Measurements from ENCODE around the gene FADS2. TPM values are rescaled to one million over a fixed set of nuclear protein-coding genes. Genes with fewer than 3 reads are reported as not detected.

Gene FADS2
- polyA plus RNA-seq, 2 of the 4 experiments (the other 2 are of a cell fraction), result 215 to 391 TPM

DNA sequence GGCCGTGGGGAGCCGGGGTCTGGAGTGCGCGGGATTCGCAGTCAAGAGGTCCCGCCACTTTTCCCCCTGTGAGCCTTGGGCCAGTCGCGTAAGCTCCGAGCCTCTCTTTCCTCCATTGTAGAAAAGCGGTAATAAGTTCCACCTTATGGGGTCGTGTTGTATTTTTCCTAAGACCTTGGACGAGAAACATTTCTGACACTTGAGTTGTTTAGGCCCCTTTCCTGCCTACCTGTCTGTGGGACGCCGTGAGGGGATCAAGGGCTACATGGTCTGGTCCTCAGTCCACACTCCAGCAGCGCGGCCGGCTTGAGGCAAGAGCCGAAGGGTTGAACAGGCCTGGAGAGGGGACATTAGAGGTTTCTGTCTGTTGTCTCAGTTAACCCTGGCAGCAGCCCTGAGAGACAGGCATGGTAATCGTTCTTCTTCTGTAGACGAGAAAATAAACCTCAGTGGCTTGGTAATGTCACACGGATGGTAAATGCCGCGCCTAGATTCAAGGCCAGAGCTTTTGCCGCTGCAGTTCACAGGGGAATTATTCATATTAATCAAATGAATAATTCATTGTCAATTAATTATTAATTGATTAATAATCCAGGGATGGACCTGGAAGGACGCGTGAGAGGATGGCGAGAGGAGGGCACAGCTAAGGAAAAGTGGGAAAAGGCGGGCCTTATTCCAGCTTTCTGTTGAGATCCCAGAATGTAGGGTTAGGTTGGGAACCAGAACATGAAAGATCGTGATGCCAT lies 34.8 kb upstream of the FADS2 start:
- CTCF ChIA-PET, result interaction anchor here (0.6 to 10.3 kb wide), 12 partner anchors 12 to 315 kb away, joined by 3 to 147 read pairs (median 5); partner anchors contain the start of genes FADS1 and MYRF
- TF ChIP-seq, protein P1, sequence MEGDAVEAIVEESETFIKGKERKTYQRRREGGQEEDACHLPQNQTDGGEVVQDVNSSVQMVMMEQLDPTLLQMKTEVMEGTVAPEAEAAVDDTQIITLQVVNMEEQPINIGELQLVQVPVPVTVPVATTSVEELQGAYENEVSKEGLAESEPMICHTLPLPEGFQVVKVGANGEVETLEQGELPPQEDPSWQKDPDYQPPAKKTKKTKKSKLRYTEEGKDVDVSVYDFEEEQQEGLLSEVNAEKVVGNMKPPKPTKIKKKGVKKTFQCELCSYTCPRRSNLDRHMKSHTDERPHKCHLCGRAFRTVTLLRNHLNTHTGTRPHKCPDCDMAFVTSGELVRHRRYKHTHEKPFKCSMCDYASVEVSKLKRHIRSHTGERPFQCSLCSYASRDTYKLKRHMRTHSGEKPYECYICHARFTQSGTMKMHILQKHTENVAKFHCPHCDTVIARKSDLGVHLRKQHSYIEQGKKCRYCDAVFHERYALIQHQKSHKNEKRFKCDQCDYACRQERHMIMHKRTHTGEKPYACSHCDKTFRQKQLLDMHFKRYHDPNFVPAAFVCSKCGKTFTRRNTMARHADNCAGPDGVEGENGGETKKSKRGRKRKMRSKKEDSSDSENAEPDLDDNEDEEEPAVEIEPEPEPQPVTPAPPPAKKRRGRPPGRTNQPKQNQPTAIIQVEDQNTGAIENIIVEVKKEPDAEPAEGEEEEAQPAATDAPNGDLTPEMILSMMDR (IDR thresholded peaks at IDR 0.05), result no peak
- TF ChIP-seq KDM5A (IDR thresholded peaks at IDR 0.05), result peak; percentile 15; the same call in 1 of the 2 replicates
- TF ChIP-seq MAFK (IDR thresholded peaks at IDR 0.05; ENCODE audit: partially characterized antibody), result no peak
- TF ChIP-seq GATA3 (IDR thresholded peaks at IDR 0.05; ENCODE audit: borderline replicate concordance), result no peak
- no peak for TF ChIP-seq TP53 (CRISPR knock-in tag; IDR thresholded peaks at IDR 0.05)
- peak; percentile 25; the same call in 1 of the 2 replicates for TF ChIP-seq HOXA7 (CRISPR knock-in tag; IDR thresholded peaks at IDR 0.05)
- TF ChIP-seq ZNF302 (CRISPR knock-in tag; IDR thresholded peaks at IDR 0.05), result no peak
- TF ChIP-seq HDAC2 (IDR thresholded peaks at IDR 0.05), result peak; percentile 6; the same call in 1 of the 2 replicates
- TF ChIP-seq FOSB (CRISPR knock-in tag; IDR thresholded peaks at IDR 0.05), result 0 out of 2 replicates have a peak, but pooled peaks have one; percentile 18
- POLR2A ChIA-PET, result interaction anchor here (1.0 to 2.5 kb wide), 3 partner anchors 22 to 319 kb away, joined by 3 to 17 read pairs (median 4); partner anchors contain the start of gene FADS2
- WGBS (ENCODE audit: missing lambda C conversion rate), result 4% methylated on average over 25 of the region's 29 CpGs
- FAIRE-seq (no peak), DNase-seq (ENCODE audit: low read depth in 1 of 2, low spot score in 1 of 2) (peak; percentile 31 to 47), ATAC-seq (peak; percentile 20 to 53)
- Histone ChIP-seq H3K9me3 (no peaks in the 10 kb centered on the region), H3K4me2 (peak overlapping the region; percentile 76), H3K4me1 (peaks cover 26% of the 10 kb centered on the region; the same call in 1 of the 3 replicates), H3K27ac (peak overlapping the region; percentile 92 to 100), H3K4me3 (peak overlapping the region; percentile 56)

DNA sequence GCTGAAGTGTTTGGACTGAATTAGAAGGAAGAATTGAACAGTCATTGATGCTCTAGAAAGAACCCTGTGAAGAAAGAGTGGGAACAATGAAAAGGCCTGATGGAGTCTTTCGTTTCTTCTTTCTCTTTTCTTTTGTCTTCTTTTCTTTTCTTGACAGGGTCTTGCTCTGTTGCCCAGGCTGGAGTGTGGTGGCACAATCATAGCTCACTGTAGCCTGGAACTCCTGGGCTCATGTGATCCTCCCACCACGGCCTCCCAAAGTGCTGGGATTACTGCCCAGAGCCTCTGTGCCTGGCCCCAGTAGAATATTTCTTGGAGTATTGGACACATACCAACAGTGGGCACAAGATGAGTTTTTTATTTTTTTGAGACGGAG lies 34.3 kb upstream of the FADS2 start:
- ATAC-seq (no peak), FAIRE-seq (no peak), DNase-seq (ENCODE audit: low read depth in 1 of 2, low spot score in 1 of 2) (no peak)
- peak overlapping the region in 1 of 2 experiments; percentile 100; a peak in 3 of 6 replicates for H3K27ac ChIP-seq
- peaks cover 26% of the 10 kb centered on the region; the same call in 1 of the 3 replicates for H3K4me1 ChIP-seq
- WGBS (ENCODE audit: missing lambda C conversion rate), result 60% methylated on average over 3 of the region's 3 CpGs
- peak overlapping the region; percentile 76 for H3K4me2 ChIP-seq
- H3K4me3 ChIP-seq, result peak overlapping the region; percentile 56
- CTCF ChIA-PET, result interaction anchor here (1.2 to 10.3 kb wide), 8 partner anchors 13 to 315 kb away, joined by 3 to 147 read pairs (median 14); partner anchors contain the start of gene FADS1
- TF ChIP-seq CHD2 (IDR thresholded peaks at IDR 0.05; ENCODE audit: low read length, partially characterized antibody), result no peak
- no peak for TF ChIP-seq EP300 (IDR thresholded peaks at IDR 0.05)
- TF ChIP-seq KDM1A (IDR thresholded peaks at IDR 0.05; ENCODE audit: low read depth), result no peak
- TF ChIP-seq TP53 (CRISPR knock-in tag; IDR thresholded peaks at IDR 0.05), result no peak
- no peak for TF ChIP-seq ZSCAN20 (CRISPR knock-in tag; IDR thresholded peaks at IDR 0.05)
- TF ChIP-seq, protein P2, sequence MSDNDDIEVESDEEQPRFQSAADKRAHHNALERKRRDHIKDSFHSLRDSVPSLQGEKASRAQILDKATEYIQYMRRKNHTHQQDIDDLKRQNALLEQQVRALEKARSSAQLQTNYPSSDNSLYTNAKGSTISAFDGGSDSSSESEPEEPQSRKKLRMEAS (IDR thresholded peaks at IDR 0.05), result no peak
- no peak for TF ChIP-seq CBX2 (IDR thresholded peaks at IDR 0.05; ENCODE audit: borderline replicate concordance, low read depth)
- POLR2A ChIA-PET, result interaction anchor here (1.4 to 2.5 kb wide), 2 partner anchors 21 to 318 kb away, joined by 4 to 17 read pairs; no protein-coding TSS in a partner anchor
- H3K9me3 ChIP-seq, result no peaks in the 10 kb centered on the region

DNA sequence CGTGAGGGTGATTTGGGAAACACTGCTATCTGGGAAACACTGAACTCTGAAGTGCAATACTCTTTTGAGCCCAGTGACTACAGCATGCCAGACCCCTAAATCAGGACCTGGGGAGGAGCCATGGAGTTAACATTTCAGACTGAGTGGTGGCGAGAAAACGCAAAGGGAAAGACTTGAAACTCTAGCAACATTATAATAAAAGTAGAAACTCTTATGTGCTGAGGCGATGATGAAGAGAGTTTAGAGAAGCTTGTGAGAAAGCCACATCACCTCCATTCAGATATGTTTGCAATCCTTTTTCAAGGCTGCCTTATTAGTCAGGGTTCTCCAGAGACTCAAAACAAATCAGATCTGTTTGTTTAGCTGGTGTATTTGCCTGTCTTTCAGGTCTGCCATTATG lies 33.5 kb upstream of the FADS2 start:
- ATAC-seq (no peak), FAIRE-seq (no peak), DNase-seq (ENCODE audit: low read depth in 1 of 2, low spot score in 1 of 2) (no peak)
- H3K4me1 ChIP-seq, result peaks cover 26% of the 10 kb centered on the region; the same call in 1 of the 3 replicates
- ChIA-PET CTCF (interaction anchor here (0.6 to 8.5 kb wide), 7 partner anchors 13 to 314 kb away, joined by 3 to 121 read pairs (median 13); partner anchors contain the start of gene FADS2), POLR2A (no interaction called here)
- 89% methylated on average over 4 of the region's 4 CpGs for WGBS (ENCODE audit: missing lambda C conversion rate)
- no peak overlapping the region for H3K4me3 ChIP-seq
- no peak overlapping the region for H3K27ac ChIP-seq
- no peaks in the 10 kb centered on the region for H3K9me3 ChIP-seq
- H3K4me2 ChIP-seq, result no peak overlapping the region; the same call in 2 of the 3 replicates
- TF ChIP-seq, protein P3, sequence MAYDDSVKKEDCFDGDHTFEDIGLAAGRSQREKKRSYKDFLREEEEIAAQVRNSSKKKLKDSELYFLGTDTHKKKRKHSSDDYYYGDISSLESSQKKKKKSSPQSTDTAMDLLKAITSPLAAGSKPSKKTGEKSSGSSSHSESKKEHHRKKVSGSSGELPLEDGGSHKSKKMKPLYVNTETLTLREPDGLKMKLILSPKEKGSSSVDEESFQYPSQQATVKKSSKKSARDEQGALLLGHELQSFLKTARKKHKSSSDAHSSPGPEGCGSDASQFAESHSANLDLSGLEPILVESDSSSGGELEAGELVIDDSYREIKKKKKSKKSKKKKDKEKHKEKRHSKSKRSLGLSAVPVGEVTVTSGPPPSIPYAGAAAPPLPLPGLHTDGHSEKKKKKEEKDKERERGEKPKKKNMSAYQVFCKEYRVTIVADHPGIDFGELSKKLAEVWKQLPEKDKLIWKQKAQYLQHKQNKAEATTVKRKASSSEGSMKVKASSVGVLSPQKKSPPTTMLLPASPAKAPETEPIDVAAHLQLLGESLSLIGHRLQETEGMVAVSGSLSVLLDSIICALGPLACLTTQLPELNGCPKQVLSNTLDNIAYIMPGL (CRISPR knock-in tag; IDR thresholded peaks at IDR 0.05; ENCODE audit: borderline replicate concordance), result no peak

All from A549 (cell line).